Femur (tissue), 1 donor: ENCODE data around the gene INPP4A.

Experiments
- DNase-seq: peaks from one replicate; pipeline ENCODE4 v3.0.0-alpha.2; 2017

INPP4A gene

GRCh38 chr2:98478088-98478551 lies 33.5 kb downstream of the INPP4A start:
- DNase-seq, result peak; percentile 57

GRCh38 chr2:98478907-98479306 lies 34.2 kb downstream of the INPP4A start:
- DNase-seq, result no peak

GRCh38 chr2:98479371-98479770 lies 34.7 kb downstream of the INPP4A start:
- no peak for DNase-seq

GRCh38 chr2:98479959-98480524 lies 35.4 kb downstream of the INPP4A start:
- DNase-seq, result peak; percentile 82

GRCh38 chr2:98480598-98480997 lies 35.9 kb downstream of the INPP4A start:
- no peak for DNase-seq

- DNase-seq, result no peak
Observed at GRCh38 chr2:98482362-98482761, 37.7 kb downstream of the INPP4A start.

GRCh38 chr2:98483257-98483861 lies 38.7 kb downstream of the INPP4A start:
- no peak for DNase-seq

- no peak for DNase-seq
Observed at GRCh38 chr2:98484121-98484557, 39.5 kb downstream of the INPP4A start.

- DNase-seq, result no peak
Observed at GRCh38 chr2:98484652-98485452, 40.2 kb downstream of the INPP4A start.

- no peak for DNase-seq
Observed at GRCh38 chr2:98485453-98485755, 40.7 kb downstream of the INPP4A start.

GRCh38 chr2:98486374-98486981 lies 41.8 kb downstream of the INPP4A start:
- DNase-seq, result peak; percentile 72

- DNase-seq, result no peak
Observed at GRCh38 chr2:98487101-98487805, 42.6 kb downstream of the INPP4A start.

- DNase-seq, result no peak
Observed at GRCh38 chr2:98487806-98488189, 43.1 kb downstream of the INPP4A start.

- no peak for DNase-seq
Observed at GRCh38 chr2:98488252-98488651, 43.6 kb downstream of the INPP4A start.

- DNase-seq, result no peak
Observed at GRCh38 chr2:98489486-98489885, 44.8 kb downstream of the INPP4A start.

GRCh38 chr2:98489971-98490962 lies 45.6 kb downstream of the INPP4A start:
- no peak for DNase-seq

GRCh38 chr2:98492441-98492840 lies 47.8 kb downstream of the INPP4A start:
- DNase-seq, result no peak

GRCh38 chr2:98494699-98495098 lies 50.0 kb downstream of the INPP4A start:
- DNase-seq, result no peak

- no peak for DNase-seq
Observed at GRCh38 chr2:98496750-98497493, 52.3 kb downstream of the INPP4A start.

- no peak for DNase-seq
Observed at GRCh38 chr2:98498703-98499440, 54.2 kb downstream of the INPP4A start.
